ENCODE results near the gene LRBA. TPM values are rescaled to one million over a fixed set of nuclear protein-coding genes. Genes with fewer than 3 reads are reported as not detected.

LRBA gene
- total RNA-seq, 1 experiment from 2014 or later = 55.3 TPM

GRCh38 chr4:150381609-150382008, 633.5 kb downstream of the LRBA start:
- no peak for DNase-seq
- no peak overlapping the region for H3K27ac Mint-ChIP-seq

More at GRCh38 chr4:150381609-150382008, 633.5 kb downstream of the LRBA start:
- Histone ChIP-seq H2AK5ac (ENCODE audit: insufficient read length, low read length) (no peak overlapping the region), H3K9ac (ENCODE audit: extremely low read depth, insufficient read length, low read length) (no peak overlapping the region), H3K79me1 (ENCODE audit: insufficient read depth, low read depth, low read length, poor library complexity, severe bottlenecking) (no peaks in the 10 kb centered on the region), H2BK5ac (ENCODE audit: insufficient read length, low read length) (no peak overlapping the region), H3K23me2 (ENCODE audit: insufficient read length, low read depth, low read length, poor library complexity, severe bottlenecking) (no peaks in the 10 kb centered on the region), H2BK20ac (ENCODE audit: low read depth, low read length, poor library complexity, severe bottlenecking) (no peak overlapping the region), H3K79me2 (ENCODE audit: insufficient read depth, low read length) (no peaks in the 10 kb centered on the region), H3K14ac (ENCODE audit: insufficient read depth, low read length) (no peak overlapping the region), H4K20me1 (ENCODE audit: control insufficient read depth, insufficient read depth, insufficient read length) (no peaks in the 10 kb centered on the region), H3K27me3 (ENCODE audit: insufficient read depth, low read length) (no peaks in the 10 kb centered on the region), H3K4ac (ENCODE audit: low read depth, low read length) (no peak overlapping the region), H2BK12ac (ENCODE audit: insufficient read length, low read depth, low read length) (no peak overlapping the region), H4K91ac (ENCODE audit: insufficient read length, low read depth, low read length) (no peak overlapping the region), H3K18ac (ENCODE audit: insufficient read length, low read depth, low read length) (no peak overlapping the region), H4K8ac (replicated peaks; ENCODE audit: insufficient read length, low read depth, low read length) (no peak overlapping the region), H3T11ph (ENCODE audit: low read length) (no peak overlapping the region), H3K23ac (ENCODE audit: insufficient read length, low read depth, low read length) (no peak overlapping the region), H4K5ac (ENCODE audit: insufficient read length, low read depth, low read length) (no peak overlapping the region), H3K9me3 (ENCODE audit: control insufficient read depth, low read depth, low read length) (no peaks in the 10 kb centered on the region), H3K56ac (ENCODE audit: insufficient read length, low read depth, low read length) (no peak overlapping the region), H3K4me1 (ENCODE audit: insufficient read depth, low read length) (no peaks in the 10 kb centered on the region), H3K27ac (ENCODE audit: insufficient read length, low read depth, low read length) (no peak overlapping the region), H2BK15ac (ENCODE audit: low read depth, low read length) (no peak overlapping the region), H3K4me2 (ENCODE audit: insufficient read depth, insufficient read length, low read length) (no peak overlapping the region), H2BK120ac (ENCODE audit: low read depth, low read length, poor library complexity, severe bottlenecking) (no peak overlapping the region), H2AFZ (ENCODE audit: low read length) (no peak overlapping the region)
- Mint-ChIP-seq H3K9me3 (no peaks in the 10 kb centered on the region), H3K4me1 (peaks cover 16 to 23% of the 10 kb centered on the region in 2 experiments), H3K4me3 (no peak overlapping the region), H3K27me3 (ENCODE audit: low read depth) (no peaks in the 10 kb centered on the region), H3K36me3 (ENCODE audit: insufficient read depth in 1 of 3, low read depth in 3 of 3) (no peaks in the 10 kb centered on the region; a peak in 1 of 7 replicates)
- no peak for TF ChIP-seq CTCF (conservative IDR thresholded peaks at IDR 0.05)
- no CpG with 5 or more reads among the region's 3 CpGs for WGBS (ENCODE audit: extremely low coverage, insufficient read length, low lambda C conversion rate)
